Gastroesophageal sphincter (tissue), 4 donors: ENCODE results near the gene ATP2A3. TPM values are rescaled to one million over a fixed set of nuclear protein-coding genes. Genes with fewer than 3 reads are reported as not detected.
A peak's percentile ranks its signal among the peaks of the same experiment; 100 is the strongest.

Experiments
- ATAC-seq: fragments of 150-250 bp; one replicate; pipeline ENCODE4 v1.9.1; 2016; ENCODE audit warnings: mild to moderate bottlenecking, moderate library complexity
- H3K27ac ChIP-seq, 4 donors: fragments of 200-600 bp; sonication (generic) in 3 of 4; 1 replicate in 3 of 4; 2 replicates in 1 of 4; pipeline ENCODE4 v1.5.1; 2016 to 2019
- H3K27me3 ChIP-seq: fragments of 200-600 bp; sonication (generic); one replicate; pipeline ENCODE4 v1.5.1; 2019
- H3K36me3 ChIP-seq, 2 donors: fragments of 200-600 bp; sonication (generic); one replicate each; pipeline ENCODE4 v1.5.1; 2019; ENCODE audit warnings: control low read depth in 1 of 2
- H3K4me1 ChIP-seq, 3 donors: fragments of 200-600 bp; sonication (generic); 1 replicate in 2 of 3; 2 replicates in 1 of 3; pipeline ENCODE4 v1.5.1; 2016 to 2019; ENCODE audit warnings: control low read depth in 2 of 3
- H3K4me3 ChIP-seq, 2 donors: fragments of 200-600 bp; sonication (generic); one replicate each; pipeline ENCODE4 v1.5.1; 2019; ENCODE audit warnings: mild to moderate bottlenecking in 1 of 2, moderate library complexity in 1 of 2
- H3K9me3 ChIP-seq, 3 donors: fragments of 200-600 bp; sonication (generic); one replicate each; pipeline ENCODE4 v1.5.1; 2017 to 2019; ENCODE audit warnings: control low read depth in 2 of 3
- EP300 ChIP-seq: sonication (generic); formaldehyde crosslinking; IDR thresholded peaks from one replicate; pipeline ENCODE4 v1.6.1; 2017; ENCODE audit warnings: antibody characterized with exemption, mild to moderate bottlenecking
- POLR2A ChIP-seq, 2 donors: fragments of 450-650 bp; IDR thresholded peaks; one replicate each; pipeline ENCODE4 v1.6.1; 2017; ENCODE audit warnings: antibody characterized with exemption in 2 of 2, mild to moderate bottlenecking in 2 of 2, moderate library complexity in 1 of 2
- POLR2AphosphoS5 ChIP-seq: sonication (generic); formaldehyde crosslinking; IDR thresholded peaks from one replicate; pipeline ENCODE4 v1.6.1; 2017; ENCODE audit warnings: antibody characterized with exemption
- WGBS, 2 donors: methylation state at CpG; one replicate each; pipeline ENCODE4 v1.1.5; 2018; ENCODE audit warnings: low coverage in 1 of 2; 5-methylcytosine and 5-hydroxymethylcytosine counted together
- total RNA-seq, 4 donors: library from RNA; depleted of rRNA; stranded (reverse); fragments of >200 nt; gene quantifications; one replicate each; pipeline ENCODE4 v1.1.0, GENCODE V29; 2016
- TF ChIP-seq, protein P1 (sequence below), 4 experiments: fragments of 200-600 bp in 2 of 4; fragments of 450-650 bp in 2 of 4; sonication (generic) in 1 of 4; IDR thresholded peaks; one replicate each; pipeline ENCODE4 v1.5.1; 2017 to 2019; ENCODE audit warnings: antibody characterized with exemption in 4 of 4, mild to moderate bottlenecking in 2 of 4, moderate library complexity in 2 of 4

ATP2A3 gene
- total RNA-seq, 4 donors from 2014 or later: 5.9 to 35.9 (median 18.1) TPM

DNA sequence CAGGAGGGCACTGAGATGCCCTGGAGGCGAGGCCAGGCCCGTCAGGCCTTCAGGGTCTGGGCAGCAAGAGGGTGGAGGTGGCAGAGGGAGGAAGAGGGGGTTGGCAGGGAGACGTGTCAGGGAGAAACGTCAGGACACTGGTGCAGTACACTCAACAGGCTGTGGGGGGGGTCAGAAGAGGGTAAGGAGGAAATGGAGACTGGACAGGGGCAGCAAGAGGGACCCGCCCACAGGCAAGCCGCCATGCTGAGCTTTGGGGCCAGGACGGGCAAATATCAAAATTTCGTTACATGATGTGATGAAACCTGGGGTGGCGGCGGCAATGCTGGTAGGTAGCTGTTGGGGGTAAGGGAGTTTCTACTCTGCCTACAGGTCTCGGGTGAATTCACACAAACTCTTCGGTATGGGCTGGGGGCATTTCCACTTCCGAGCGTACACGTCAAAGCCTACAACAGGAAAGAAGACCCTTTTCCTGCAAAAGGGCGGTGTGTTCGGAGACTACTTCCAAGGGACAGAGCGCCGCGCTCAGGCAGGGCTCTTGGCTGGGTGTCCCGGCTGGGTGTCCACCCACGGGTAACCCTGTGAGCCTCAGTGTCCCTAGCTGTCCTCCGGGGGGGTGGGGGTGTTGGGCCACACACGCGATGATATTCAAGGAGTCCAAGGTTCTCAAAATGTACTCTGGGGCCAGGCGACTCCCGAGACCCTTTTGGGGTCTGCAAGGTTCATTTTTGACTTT is 43.3 kb upstream of the ATP2A3 start:
- WGBS, 2 donors: 77 to 87% methylated on average over 14 to 17 of the region's 27 CpGs
- H3K36me3 ChIP-seq: peaks cover 0 to 73% of the 10 kb centered on the region in 2 donors

DNA sequence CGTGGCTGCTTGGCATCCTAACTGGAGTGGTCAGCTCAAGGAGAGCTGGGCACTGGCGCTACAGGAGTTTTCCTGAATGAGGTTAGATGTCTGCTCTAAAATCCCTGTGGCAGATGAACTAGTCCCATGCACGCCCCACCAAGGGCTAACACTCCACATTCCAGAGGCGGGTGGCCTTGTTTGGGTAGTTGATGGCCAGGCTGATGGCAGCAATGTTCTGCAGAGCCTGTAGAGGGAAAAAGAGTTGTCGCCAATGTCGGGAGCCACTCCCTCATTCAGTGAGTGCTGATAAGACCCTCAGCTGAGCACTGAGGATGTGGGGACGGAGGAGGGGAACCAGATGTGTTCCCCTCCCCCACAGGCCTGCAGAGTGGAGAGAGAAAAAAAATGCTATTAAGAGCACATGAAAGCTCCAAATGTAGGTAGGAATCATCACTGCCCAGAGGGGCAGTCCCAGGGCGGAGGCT is 42.5 kb upstream of the ATP2A3 start:
- Histone ChIP-seq H3K4me1 (peaks cover 0 to 51% (median 10%) of the 10 kb centered on the region in 3 donors), H3K4me3 (no peak overlapping the region), H3K9me3 (no peaks in the 10 kb centered on the region), H3K36me3 (peaks cover 0 to 66% of the 10 kb centered on the region in 2 donors), H3K27ac (peak overlapping the region in 3 of 4 donors; percentile 48 to 79 (median 79)), H3K27me3 (no peaks in the 10 kb centered on the region)
- 46 to 53% methylated on average over 2 to 4 of the region's 8 CpGs for WGBS, 2 donors
- TF ChIP-seq EP300 (no peak), POLR2A (IDR thresholded peaks at IDR 0.05) (no peak), POLR2AphosphoS5 (no peak)
- TF ChIP-seq, protein P1, sequence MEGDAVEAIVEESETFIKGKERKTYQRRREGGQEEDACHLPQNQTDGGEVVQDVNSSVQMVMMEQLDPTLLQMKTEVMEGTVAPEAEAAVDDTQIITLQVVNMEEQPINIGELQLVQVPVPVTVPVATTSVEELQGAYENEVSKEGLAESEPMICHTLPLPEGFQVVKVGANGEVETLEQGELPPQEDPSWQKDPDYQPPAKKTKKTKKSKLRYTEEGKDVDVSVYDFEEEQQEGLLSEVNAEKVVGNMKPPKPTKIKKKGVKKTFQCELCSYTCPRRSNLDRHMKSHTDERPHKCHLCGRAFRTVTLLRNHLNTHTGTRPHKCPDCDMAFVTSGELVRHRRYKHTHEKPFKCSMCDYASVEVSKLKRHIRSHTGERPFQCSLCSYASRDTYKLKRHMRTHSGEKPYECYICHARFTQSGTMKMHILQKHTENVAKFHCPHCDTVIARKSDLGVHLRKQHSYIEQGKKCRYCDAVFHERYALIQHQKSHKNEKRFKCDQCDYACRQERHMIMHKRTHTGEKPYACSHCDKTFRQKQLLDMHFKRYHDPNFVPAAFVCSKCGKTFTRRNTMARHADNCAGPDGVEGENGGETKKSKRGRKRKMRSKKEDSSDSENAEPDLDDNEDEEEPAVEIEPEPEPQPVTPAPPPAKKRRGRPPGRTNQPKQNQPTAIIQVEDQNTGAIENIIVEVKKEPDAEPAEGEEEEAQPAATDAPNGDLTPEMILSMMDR (IDR thresholded peaks at IDR 0.05): no peak
- no peak for ATAC-seq

More for the DNA sequence above, 43.3 kb upstream of the ATP2A3 start:
- no peaks in the 10 kb centered on the region for H3K9me3 ChIP-seq
- H3K4me3 ChIP-seq: no peak overlapping the region
- peak overlapping the region in 3 of 4 donors; percentile 48 to 79 (median 79) for H3K27ac ChIP-seq
- H3K27me3 ChIP-seq: no peaks in the 10 kb centered on the region
- TF ChIP-seq, protein P1 (IDR thresholded peaks at IDR 0.05): peak in 1 of 4 experiments; percentile 2
- no peak for TF ChIP-seq POLR2A (IDR thresholded peaks at IDR 0.05)
- peaks cover 0 to 51% (median 10%) of the 10 kb centered on the region in 3 donors for H3K4me1 ChIP-seq
- no peak for ATAC-seq

DNA sequence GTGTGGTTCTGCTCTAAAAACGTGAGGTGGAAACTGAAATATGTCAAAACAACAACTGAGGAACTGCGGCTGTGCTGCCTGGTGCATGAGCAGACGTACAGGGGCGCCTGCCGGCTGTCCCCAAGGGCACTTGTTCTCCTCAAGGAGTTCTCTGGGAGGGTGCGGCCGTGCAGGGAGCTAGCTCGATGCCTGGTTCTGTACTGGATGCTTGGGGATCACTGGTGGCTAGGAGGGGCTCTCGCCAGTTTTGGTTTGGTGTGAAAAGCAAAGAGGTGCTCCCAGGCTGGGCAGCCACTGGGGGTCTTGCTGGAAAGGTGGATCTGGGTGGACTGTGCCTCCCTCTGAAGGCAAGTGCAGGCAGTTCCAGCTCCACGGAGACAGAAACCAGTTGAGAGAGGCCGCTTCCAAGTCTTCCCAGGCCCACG is 41.9 kb upstream of the ATP2A3 start:
- H3K4me1 ChIP-seq: peaks cover 0 to 51% (median 10%) of the 10 kb centered on the region in 3 donors
- H3K9me3 ChIP-seq: no peaks in the 10 kb centered on the region
- TF ChIP-seq POLR2AphosphoS5 (no peak), POLR2A (IDR thresholded peaks at IDR 0.05) (no peak), EP300 (no peak)
- TF ChIP-seq, protein P1 (IDR thresholded peaks at IDR 0.05): no peak
- ATAC-seq: no peak
- H3K27me3 ChIP-seq: no peaks in the 10 kb centered on the region
- peak overlapping the region in 2 of 4 donors; percentile 14 to 79 for H3K27ac ChIP-seq
- H3K4me3 ChIP-seq: no peak overlapping the region
- peaks cover 0 to 60% of the 10 kb centered on the region in 2 donors for H3K36me3 ChIP-seq
- 91% methylated on average over 4 of the region's 12 CpGs; no CpG with 5 or more reads in 1 of the 2 donors for WGBS, 2 donors

DNA sequence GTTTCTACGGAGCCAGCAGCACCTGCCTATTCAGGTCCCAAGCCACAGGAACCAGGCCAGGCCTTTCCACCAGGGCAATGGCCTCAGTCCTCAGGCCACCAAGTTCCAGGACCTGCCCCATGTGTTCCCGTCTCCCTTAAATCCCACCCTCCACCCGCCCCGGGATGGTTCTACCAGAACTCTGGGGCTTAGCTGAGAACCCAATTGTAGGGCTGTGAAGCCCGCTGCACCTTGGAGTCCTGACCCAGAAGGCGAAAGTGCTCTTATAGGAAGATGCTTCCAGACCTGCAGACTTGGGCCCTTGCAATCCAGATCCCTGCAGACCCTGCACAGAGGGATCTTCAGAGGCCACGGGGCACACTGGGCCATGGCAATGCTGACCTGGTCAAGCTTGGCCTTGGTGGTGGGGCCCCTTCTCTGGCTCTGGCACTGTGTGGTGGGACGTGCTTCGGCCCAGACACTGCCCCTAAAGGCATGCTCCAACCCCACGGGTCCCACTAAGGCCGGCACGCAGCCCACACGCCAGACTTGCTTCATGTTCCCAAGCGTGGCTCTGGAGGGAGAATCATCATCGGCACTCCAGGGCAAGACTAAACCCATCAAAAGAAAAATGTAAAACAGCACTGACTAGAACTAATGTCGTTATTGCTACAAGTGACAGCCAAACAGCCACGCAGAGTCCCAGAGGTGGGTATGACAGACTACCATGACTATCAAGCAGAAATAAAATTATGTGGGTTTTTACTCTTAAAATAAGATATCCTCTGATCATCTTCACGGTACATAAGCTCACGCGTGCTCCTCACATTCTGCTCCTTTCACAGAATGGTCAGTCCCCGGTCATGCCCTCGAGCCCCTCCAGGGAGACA is 41.3 kb upstream of the ATP2A3 start:
- no peak overlapping the region for H3K4me3 ChIP-seq
- 63 to 88% methylated on average over 2 to 8 of the region's 22 CpGs for WGBS, 2 donors
- TF ChIP-seq, protein P1 (IDR thresholded peaks at IDR 0.05): no peak
- no peak for TF ChIP-seq POLR2A (IDR thresholded peaks at IDR 0.05)
- TF ChIP-seq POLR2AphosphoS5: no peak
- TF ChIP-seq EP300: no peak
- H3K27me3 ChIP-seq: no peaks in the 10 kb centered on the region
- H3K9me3 ChIP-seq: no peaks in the 10 kb centered on the region
- H3K27ac ChIP-seq: peak overlapping the region in 3 of 4 donors; percentile 17 to 59 (median 41)
- H3K36me3 ChIP-seq: peaks cover 0 to 53% of the 10 kb centered on the region in 2 donors
- H3K4me1 ChIP-seq: peaks cover 0 to 51% (median 10%) of the 10 kb centered on the region in 3 donors
- no peak for ATAC-seq
